GM12801 (cell line): ENCODE results near the gene GRIN2A.

Experiments
- CTCF ChIP-seq: IDR thresholded peaks from one replicate; pipeline ENCODE4 v1.5.1; 2011; ENCODE audit warnings: control low read depth; ENCODE audit not compliant: insufficient read length; ENCODE audit errors: extremely low read depth

GRIN2A gene

GRCh38 chr16:10070591-10070990 lies 111.6 kb downstream of the GRIN2A start:
- TF ChIP-seq CTCF: no peak

- TF ChIP-seq CTCF: no peak
These were observed 112.9 kb downstream of the GRIN2A start for GRCh38 chr16:10069374-10069773.

GRCh38 chr16:10067835-10068234 lies 114.4 kb downstream of the GRIN2A start:
- TF ChIP-seq CTCF: no peak

- no peak for TF ChIP-seq CTCF
These were observed 114.8 kb downstream of the GRIN2A start for GRCh38 chr16:10067406-10067805.

- TF ChIP-seq CTCF: no peak
These were observed 117.2 kb downstream of the GRIN2A start for GRCh38 chr16:10065019-10065418.

GRCh38 chr16:10048850-10049249 lies 133.4 kb downstream of the GRIN2A start:
- no peak for TF ChIP-seq CTCF

- no peak for TF ChIP-seq CTCF
These were observed 136.3 kb downstream of the GRIN2A start for GRCh38 chr16:10045947-10046346.

GRCh38 chr16:10045291-10045775 lies 136.9 kb downstream of the GRIN2A start:
- TF ChIP-seq CTCF: no peak
